ENCODE measurements around the gene TBC1D21. TPM values are rescaled to one million over a fixed set of nuclear protein-coding genes. Genes with fewer than 3 reads are reported as not detected.

Gene TBC1D21
- total RNA-seq, 1 experiment from 2014 or later: not detected

- no peak overlapping the region for H3K56ac ChIP-seq (ENCODE audit: insufficient read length, low read depth, low read length)
- WGBS (ENCODE audit: extremely low coverage, insufficient read length, low lambda C conversion rate): no CpG with 5 or more reads among the region's 78 CpGs
- no peaks in the 10 kb centered on the region for H3K9me3 ChIP-seq (ENCODE audit: control insufficient read depth, low read depth, low read length)
- peaks cover 13% of the 10 kb centered on the region for H3K23me2 ChIP-seq (ENCODE audit: insufficient read length, low read depth, low read length, poor library complexity, severe bottlenecking)
- H4K8ac ChIP-seq (replicated peaks; ENCODE audit: insufficient read length, low read depth, low read length): no peak overlapping the region
- Mint-ChIP-seq H3K4me1 (peaks cover 44 to 45% of the 10 kb centered on the region in 2 experiments), H3K9me3 (no peaks in the 10 kb centered on the region), H3K36me3 (ENCODE audit: insufficient read depth in 1 of 3, low read depth in 3 of 3) (no peaks in the 10 kb centered on the region), H3K27ac (no peak overlapping the region), H3K4me3 (peak overlapping the region; percentile 60 to 83), H3K27me3 (ENCODE audit: low read depth) (peaks cover 16% of the 10 kb centered on the region)
- H3K27me3 ChIP-seq (ENCODE audit: insufficient read depth, low read length): no peaks in the 10 kb centered on the region
- H3K4me2 ChIP-seq (ENCODE audit: insufficient read depth, insufficient read length, low read length): peak overlapping the region; percentile 39
- H2BK120ac ChIP-seq (ENCODE audit: low read depth, low read length, poor library complexity, severe bottlenecking): no peak overlapping the region
- no peak overlapping the region for H3K18ac ChIP-seq (ENCODE audit: insufficient read length, low read depth, low read length)
- H4K5ac ChIP-seq (ENCODE audit: insufficient read length, low read depth, low read length): no peak overlapping the region
- H3K14ac ChIP-seq (ENCODE audit: insufficient read depth, low read length): no peak overlapping the region
- no peak overlapping the region for H3K9ac ChIP-seq (ENCODE audit: extremely low read depth, insufficient read length, low read length)
- H2BK12ac ChIP-seq (ENCODE audit: insufficient read length, low read depth, low read length): no peak overlapping the region
- TF ChIP-seq CTCF (conservative IDR thresholded peaks at IDR 0.05): peak; percentile 75
- no peaks in the 10 kb centered on the region for H3K79me1 ChIP-seq (ENCODE audit: insufficient read depth, low read depth, low read length, poor library complexity, severe bottlenecking)
- DNase-seq: peak; percentile 80
- no peak overlapping the region for H2BK20ac ChIP-seq (ENCODE audit: low read depth, low read length, poor library complexity, severe bottlenecking)
- H3K27ac ChIP-seq (ENCODE audit: insufficient read length, low read depth, low read length): no peak overlapping the region
- no peak overlapping the region for H2AK5ac ChIP-seq (ENCODE audit: insufficient read length, low read length)
- H3K4ac ChIP-seq (ENCODE audit: low read depth, low read length): no peak overlapping the region
- H4K20me1 ChIP-seq (ENCODE audit: control insufficient read depth, insufficient read depth, insufficient read length): no peaks in the 10 kb centered on the region
- H3K79me2 ChIP-seq (ENCODE audit: insufficient read depth, low read length): no peaks in the 10 kb centered on the region
- H2AFZ ChIP-seq (ENCODE audit: low read length): no peak overlapping the region
- no peak overlapping the region for H2BK5ac ChIP-seq (ENCODE audit: insufficient read length, low read length)
- no peak overlapping the region for H3T11ph ChIP-seq (ENCODE audit: low read length)
- no peak overlapping the region for H4K91ac ChIP-seq (ENCODE audit: insufficient read length, low read depth, low read length)
- no peak overlapping the region for H3K23ac ChIP-seq (ENCODE audit: insufficient read length, low read depth, low read length)
- peaks cover 14% of the 10 kb centered on the region; the same call in 1 of the 2 replicates for H3K4me1 ChIP-seq (ENCODE audit: insufficient read depth, low read length)
- H2BK15ac ChIP-seq (ENCODE audit: low read depth, low read length): no peak overlapping the region
Observed at GRCh38 chr15:73927476-73928240, 54.3 kb downstream of the TBC1D21 start.

Measured in H9 (cell line).